MCF 10A (cell line): Measurements from ENCODE around the gene SARDH. TPM values are rescaled to one million over a fixed set of nuclear protein-coding genes. Genes with fewer than 3 reads are reported as not detected.

Source experiments
- BruUV-seq: library from RNA; stranded (reverse); fragments of 400-500 nt; replicated peaks from 2 replicates; lab custom pipeline; 2021; lab: Mats Ljungman, UMichigan
- CTCF ChIA-PET: fragments of 300-600 bp; sonication (Branson Sonifier 250); formaldehyde crosslinking; extraction: SDS; loops from one replicate; lab custom pipeline; 2021; ENCODE audit warnings: antibody characterized with exemption, inconsistent platforms; lab: Yijun Ruan, JAX
- POLR2A ChIA-PET: fragments of 300-600, 350-650 bp; sonication (Branson Sonifier 250); formaldehyde crosslinking; extraction: SDS; loops from one replicate; lab custom pipeline; 2020; ENCODE audit warnings: antibody characterized with exemption, inconsistent platforms; lab: Yijun Ruan, JAX
- DNase-seq: peaks from one replicate; pipeline ENCODE4 v3.0.0-alpha.2; 2018; ENCODE audit not compliant: unreplicated experiment
- H3K27ac Mint-ChIP-seq: one replicate; pipeline ENCODE4 v1.8.0; 2022; ENCODE audit warnings: mild to moderate bottlenecking, low read depth, mixed read lengths; ENCODE audit not compliant: unreplicated experiment
- H3K27me3 Mint-ChIP-seq: one replicate; pipeline ENCODE4 v1.8.0; 2022; ENCODE audit warnings: mixed read lengths; ENCODE audit not compliant: insufficient read depth, unreplicated experiment
- H3K36me3 Mint-ChIP-seq: one replicate; pipeline ENCODE4 v1.8.0; 2022; ENCODE audit warnings: mild to moderate bottlenecking, moderate library complexity, mixed read lengths; ENCODE audit not compliant: insufficient read depth, unreplicated experiment
- H3K4me1 Mint-ChIP-seq: one replicate; pipeline ENCODE4 v1.8.0; 2022; ENCODE audit warnings: mixed read lengths; ENCODE audit not compliant: insufficient read depth, unreplicated experiment
- H3K4me3 Mint-ChIP-seq: one replicate; pipeline ENCODE4 v1.8.0; 2022; ENCODE audit warnings: mild to moderate bottlenecking, moderate library complexity, mixed read lengths; ENCODE audit not compliant: unreplicated experiment
- H3K9me3 Mint-ChIP-seq: one replicate; pipeline ENCODE4 v1.8.0; 2022; ENCODE audit warnings: mixed read lengths; ENCODE audit not compliant: unreplicated experiment
- intact Hi-C: fragments of 100-400 bp; cut with micrococcal nuclease; formaldehyde crosslinking; loops from 2 replicates; pipeline ENCODE4 v1.14.1; 2022
- total RNA-seq: library from RNA; stranded (reverse); gene quantifications from 2 replicates; pipeline ENCODE4 v1.2.3, GENCODE V29; 2022
- TF ChIP-seq, protein P1 (sequence below): fragments of 200-600 bp; IDR thresholded peaks from one replicate; pipeline ENCODE4 v1.8.0; 2022; ENCODE audit warnings: antibody characterized with exemption, mild to moderate bottlenecking; ENCODE audit not compliant: unreplicated experiment

SARDH gene
- total RNA-seq, 1 experiment from 2014 or later: not detected

DNA sequence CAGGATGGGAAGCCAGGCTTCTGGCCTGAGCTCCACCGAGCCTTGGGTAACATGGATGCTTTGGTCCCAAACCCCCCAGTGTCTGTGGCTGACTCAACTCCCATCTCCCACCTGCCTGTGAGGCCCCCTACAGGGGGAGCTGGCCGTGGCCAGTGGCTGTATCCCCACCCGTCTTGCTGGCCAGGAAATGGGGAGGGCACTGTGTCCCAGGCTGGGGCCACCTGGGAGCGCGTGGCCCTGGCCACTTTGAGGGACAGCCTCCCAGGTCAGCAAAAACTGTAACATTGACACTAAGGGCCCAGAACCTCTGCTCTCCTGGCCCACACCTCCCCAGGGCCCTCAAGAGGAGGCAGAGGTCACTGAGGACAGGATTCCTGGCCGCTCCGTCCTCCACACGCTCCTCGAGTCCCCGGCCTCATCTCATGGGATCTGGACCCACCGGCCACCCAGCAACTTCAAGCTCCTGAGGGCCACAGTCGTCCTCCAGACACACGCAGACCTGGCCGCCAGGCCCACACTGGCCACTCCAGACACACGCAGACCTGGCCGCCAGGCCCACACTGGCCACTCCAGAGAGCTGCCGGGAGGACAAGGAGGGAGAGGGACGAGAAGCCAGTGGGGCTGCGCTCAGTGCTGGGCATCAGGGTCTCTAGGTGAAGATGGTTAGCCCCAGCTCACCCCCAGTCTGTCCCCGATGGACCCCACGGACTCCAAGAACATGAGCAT, 57.7 kb downstream of the SARDH start:
- BruUV-seq: no TSS peak
- no peaks in the 10 kb centered on the region for H3K4me1 Mint-ChIP-seq
- no peak overlapping the region for H3K27ac Mint-ChIP-seq
- intact Hi-C loops: no loop called here
- TF ChIP-seq, protein P1, sequence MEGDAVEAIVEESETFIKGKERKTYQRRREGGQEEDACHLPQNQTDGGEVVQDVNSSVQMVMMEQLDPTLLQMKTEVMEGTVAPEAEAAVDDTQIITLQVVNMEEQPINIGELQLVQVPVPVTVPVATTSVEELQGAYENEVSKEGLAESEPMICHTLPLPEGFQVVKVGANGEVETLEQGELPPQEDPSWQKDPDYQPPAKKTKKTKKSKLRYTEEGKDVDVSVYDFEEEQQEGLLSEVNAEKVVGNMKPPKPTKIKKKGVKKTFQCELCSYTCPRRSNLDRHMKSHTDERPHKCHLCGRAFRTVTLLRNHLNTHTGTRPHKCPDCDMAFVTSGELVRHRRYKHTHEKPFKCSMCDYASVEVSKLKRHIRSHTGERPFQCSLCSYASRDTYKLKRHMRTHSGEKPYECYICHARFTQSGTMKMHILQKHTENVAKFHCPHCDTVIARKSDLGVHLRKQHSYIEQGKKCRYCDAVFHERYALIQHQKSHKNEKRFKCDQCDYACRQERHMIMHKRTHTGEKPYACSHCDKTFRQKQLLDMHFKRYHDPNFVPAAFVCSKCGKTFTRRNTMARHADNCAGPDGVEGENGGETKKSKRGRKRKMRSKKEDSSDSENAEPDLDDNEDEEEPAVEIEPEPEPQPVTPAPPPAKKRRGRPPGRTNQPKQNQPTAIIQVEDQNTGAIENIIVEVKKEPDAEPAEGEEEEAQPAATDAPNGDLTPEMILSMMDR: no peak
- ChIA-PET POLR2A (no interaction called here), CTCF (interaction anchor here (0.6 to 0.8 kb wide), 2 partner anchors 65 to 153 kb away, joined by 3 read pairs; no protein-coding TSS in a partner anchor)
- no peaks in the 10 kb centered on the region for H3K9me3 Mint-ChIP-seq
- H3K36me3 Mint-ChIP-seq: no peaks in the 10 kb centered on the region
- H3K4me3 Mint-ChIP-seq: no peak overlapping the region
- peaks cover 44% of the 10 kb centered on the region for H3K27me3 Mint-ChIP-seq
- DNase-seq: no peak

DNA sequence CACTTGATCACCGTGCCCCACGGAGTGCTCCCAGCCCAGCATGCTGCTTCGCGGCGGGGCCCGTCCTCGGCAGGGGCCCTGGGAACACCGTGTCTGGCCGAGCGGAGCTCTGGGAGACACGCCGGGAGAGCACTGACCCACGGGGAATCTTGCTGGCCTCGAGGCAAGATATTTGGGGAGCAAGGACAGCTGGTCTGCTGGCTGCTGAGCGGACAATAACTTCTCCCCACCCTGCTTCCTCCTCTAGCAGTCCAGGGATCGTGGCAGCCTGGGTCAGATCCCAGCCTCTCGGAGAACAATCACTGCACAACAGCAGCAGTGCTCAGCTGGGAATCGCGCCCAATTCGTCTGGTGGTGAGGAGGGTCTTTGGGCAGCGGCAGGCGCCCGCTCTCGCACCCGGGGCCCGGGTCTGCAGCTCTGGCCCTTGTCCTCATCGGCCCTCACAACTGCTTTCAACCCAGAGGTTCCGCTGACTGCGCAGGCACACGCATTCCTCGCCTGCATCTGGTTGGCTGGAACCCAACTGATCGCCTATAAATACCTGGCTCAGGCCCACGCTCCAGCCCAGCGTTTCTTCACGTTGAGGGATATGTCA, 58.6 kb downstream of the SARDH start:
- TF ChIP-seq, protein P1: no peak
- Mint-ChIP-seq H3K4me3 (no peak overlapping the region), H3K27me3 (peaks cover 49% of the 10 kb centered on the region), H3K4me1 (no peaks in the 10 kb centered on the region), H3K27ac (no peak overlapping the region), H3K36me3 (no peaks in the 10 kb centered on the region), H3K9me3 (no peaks in the 10 kb centered on the region)
- DNase-seq: no peak
- no TSS peak for BruUV-seq
- intact Hi-C loops: no loop called here
- POLR2A ChIA-PET: interaction anchor here (0.6 kb wide), 1 partner anchor 196 kb away, joined by 3 read pairs; no protein-coding TSS in a partner anchor
- CTCF ChIA-PET: interaction anchor here (0.8 to 0.9 kb wide), 2 partner anchors 63 to 152 kb away, joined by 3 to 4 read pairs; no protein-coding TSS in a partner anchor

DNA sequence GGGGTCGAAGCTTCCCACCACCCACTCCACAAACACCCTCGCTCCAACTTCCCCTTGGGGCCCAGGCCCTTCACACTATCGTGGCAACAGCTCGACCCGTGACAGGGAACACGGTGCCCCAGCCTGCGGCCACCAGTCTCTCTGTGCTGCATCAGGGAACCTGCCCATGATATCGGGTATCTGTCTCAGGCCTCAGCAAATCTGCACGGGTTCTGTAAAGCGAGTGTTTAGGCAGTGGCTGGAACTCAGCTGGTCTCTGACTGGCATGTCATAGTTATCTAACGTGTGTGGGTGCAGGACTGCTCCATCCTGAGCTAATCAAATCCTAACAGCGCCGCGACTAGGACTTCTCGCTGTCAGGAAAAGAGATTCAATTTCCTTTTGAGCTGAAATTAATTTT, 59.1 kb downstream of the SARDH start:
- no peaks in the 10 kb centered on the region for H3K4me1 Mint-ChIP-seq
- no peak overlapping the region for H3K27ac Mint-ChIP-seq
- intact Hi-C loops: no loop called here
- BruUV-seq: no TSS peak
- no peaks in the 10 kb centered on the region for H3K9me3 Mint-ChIP-seq
- TF ChIP-seq, protein P1: no peak
- H3K27me3 Mint-ChIP-seq: peaks cover 54% of the 10 kb centered on the region
- ChIA-PET CTCF (interaction anchor here (0.9 kb wide), 1 partner anchor 64 kb away, joined by 4 read pairs; no protein-coding TSS in a partner anchor), POLR2A (interaction anchor here (0.6 kb wide), 1 partner anchor 195 kb away, joined by 3 read pairs; no protein-coding TSS in a partner anchor)
- H3K36me3 Mint-ChIP-seq: no peaks in the 10 kb centered on the region
- H3K4me3 Mint-ChIP-seq: no peak overlapping the region
- DNase-seq: no peak
